C4-2B (cell line): Measurements from ENCODE around the gene RPS6KB2.

Experiments
- ZFX ChIP-seq: fragments of 450-650 bp; IDR thresholded peaks from 2 replicates; pipeline ENCODE4 v1.6.1; 2017
- TF ChIP-seq, protein P1 (sequence below): fragments of 450-650 bp; conservative IDR thresholded peaks from 2 replicates; pipeline ENCODE4 v1.5.1; 2017; ENCODE audit warnings: mild to moderate bottlenecking

GRCh38 chr11:67429722-67430121 lies 1.4 kb downstream of the RPS6KB2 start:
- TF ChIP-seq, protein P1, sequence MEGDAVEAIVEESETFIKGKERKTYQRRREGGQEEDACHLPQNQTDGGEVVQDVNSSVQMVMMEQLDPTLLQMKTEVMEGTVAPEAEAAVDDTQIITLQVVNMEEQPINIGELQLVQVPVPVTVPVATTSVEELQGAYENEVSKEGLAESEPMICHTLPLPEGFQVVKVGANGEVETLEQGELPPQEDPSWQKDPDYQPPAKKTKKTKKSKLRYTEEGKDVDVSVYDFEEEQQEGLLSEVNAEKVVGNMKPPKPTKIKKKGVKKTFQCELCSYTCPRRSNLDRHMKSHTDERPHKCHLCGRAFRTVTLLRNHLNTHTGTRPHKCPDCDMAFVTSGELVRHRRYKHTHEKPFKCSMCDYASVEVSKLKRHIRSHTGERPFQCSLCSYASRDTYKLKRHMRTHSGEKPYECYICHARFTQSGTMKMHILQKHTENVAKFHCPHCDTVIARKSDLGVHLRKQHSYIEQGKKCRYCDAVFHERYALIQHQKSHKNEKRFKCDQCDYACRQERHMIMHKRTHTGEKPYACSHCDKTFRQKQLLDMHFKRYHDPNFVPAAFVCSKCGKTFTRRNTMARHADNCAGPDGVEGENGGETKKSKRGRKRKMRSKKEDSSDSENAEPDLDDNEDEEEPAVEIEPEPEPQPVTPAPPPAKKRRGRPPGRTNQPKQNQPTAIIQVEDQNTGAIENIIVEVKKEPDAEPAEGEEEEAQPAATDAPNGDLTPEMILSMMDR, result no peak
- no peak for TF ChIP-seq ZFX
